DND-41 (cell line): ENCODE measurements around the gene STXBP6.

Source experiments
- ATAC-seq: fragments of 200-7000 bp; cut with Tn5 transposase; 3 replicates; pipeline ENCODE4 v1.9.1; 2021; ENCODE audit warnings: low read depth; ENCODE audit not compliant: insufficient read depth
- DNase-seq: peaks from one replicate; pipeline ENCODE4 v3.0.0-alpha.2; 2020
- H2AFZ ChIP-seq: 2 replicates; pipeline ENCODE4 v1.6.0; 2012; ENCODE audit warnings: low read depth, low read length
- H3K27ac ChIP-seq: 2 replicates; pipeline ENCODE4 v1.5.1; 2012; ENCODE audit warnings: low read length, inconsistent platforms
- H3K27me3 ChIP-seq: fragments of 200-600 bp; sonication (generic); 2 replicates; pipeline ENCODE4 v1.6.0; 2012; ENCODE audit warnings: low read length, mild to moderate bottlenecking, inconsistent platforms; ENCODE audit not compliant: insufficient read depth, poor library complexity
- H3K36me3 ChIP-seq: 2 replicates; pipeline ENCODE4 v1.5.1; 2012; ENCODE audit warnings: low read length, inconsistent platforms; ENCODE audit not compliant: insufficient read depth
- H3K4me1 ChIP-seq: 2 replicates; pipeline ENCODE4 v1.5.1; 2012; ENCODE audit warnings: mild to moderate bottlenecking, low read length; ENCODE audit not compliant: insufficient read depth
- H3K4me2 ChIP-seq: 2 replicates; pipeline ENCODE4 v1.6.0; 2012; ENCODE audit warnings: mild to moderate bottlenecking, moderate library complexity, low read length, inconsistent platforms; ENCODE audit not compliant: insufficient read depth
- H3K4me3 ChIP-seq, 2 experiments: fragments of 200-600 bp in 1 of 2; shearing (Covaris generic) in 1 of 2; 2 replicates each; pipeline ENCODE4 v1.5.1; 2012 to 2016; ENCODE audit warnings: inconsistent platforms in 2 of 2, low read length in 2 of 2, mild to moderate bottlenecking in 2 of 2, low read depth in 1 of 2, moderate library complexity in 1 of 2
- H3K79me2 ChIP-seq: 2 replicates; pipeline ENCODE4 v1.6.0; 2012; ENCODE audit warnings: low read length, inconsistent platforms; ENCODE audit not compliant: insufficient read depth
- H3K9ac ChIP-seq: 2 replicates; pipeline ENCODE4 v1.6.0; 2012; ENCODE audit warnings: low read depth, mild to moderate bottlenecking, inconsistent platforms, low read length, moderate library complexity
- H3K9me3 ChIP-seq: 2 replicates; pipeline ENCODE4 v1.5.1; 2012; ENCODE audit warnings: low read length, moderate library complexity, mild to moderate bottlenecking, inconsistent platforms; ENCODE audit not compliant: insufficient read depth, severe bottlenecking
- H4K20me1 ChIP-seq: 2 replicates; pipeline ENCODE4 v1.6.0; 2012; ENCODE audit warnings: low read length; ENCODE audit not compliant: insufficient read depth
- CTCF ChIP-seq: IDR thresholded peaks from 2 replicates; pipeline ENCODE4 v1.5.1; 2012; ENCODE audit warnings: borderline replicate concordance, low read length, moderate library complexity, mild to moderate bottlenecking; ENCODE audit not compliant: poor library complexity, severe bottlenecking; ENCODE audit errors: extremely low read depth
- EZH2 ChIP-seq: IDR thresholded peaks from 3 replicates; pipeline ENCODE4 v1.6.1; 2012; ENCODE audit warnings: borderline replicate concordance, low read depth, mild to moderate bottlenecking, moderate library complexity, low read length, inconsistent platforms; ENCODE audit not compliant: severe bottlenecking

Gene STXBP6

GRCh38 chr14:24853446-24853845 lies 196.5 kb downstream of the STXBP6 start:
- no peak for TF ChIP-seq CTCF
- no peak for TF ChIP-seq EZH2
- H3K27ac ChIP-seq = no peak overlapping the region
- no peak overlapping the region for H3K9ac ChIP-seq
- no peaks in the 10 kb centered on the region for H3K9me3 ChIP-seq
- no peak overlapping the region for H3K4me3 ChIP-seq
- no peaks in the 10 kb centered on the region for H3K36me3 ChIP-seq
- H3K4me2 ChIP-seq = no peak overlapping the region
- DNase-seq = no peak
- H3K4me1 ChIP-seq = no peaks in the 10 kb centered on the region
- H2AFZ ChIP-seq = no peak overlapping the region
- no peaks in the 10 kb centered on the region for H4K20me1 ChIP-seq
- ATAC-seq = no peak
- H3K79me2 ChIP-seq = no peaks in the 10 kb centered on the region
- H3K27me3 ChIP-seq = no peaks in the 10 kb centered on the region

GRCh38 chr14:24852312-24853060 lies 197.5 kb downstream of the STXBP6 start:
- ATAC-seq (no peak), DNase-seq (no peak)
- no peaks in the 10 kb centered on the region for H3K36me3 ChIP-seq
- TF ChIP-seq EZH2 = no peak
- TF ChIP-seq CTCF = no peak
- H2AFZ ChIP-seq = no peak overlapping the region
- H3K4me3 ChIP-seq = no peak overlapping the region
- H3K4me1 ChIP-seq = no peaks in the 10 kb centered on the region
- H3K27ac ChIP-seq = no peak overlapping the region
- no peaks in the 10 kb centered on the region for H3K79me2 ChIP-seq
- no peak overlapping the region for H3K9ac ChIP-seq
- H3K9me3 ChIP-seq = no peaks in the 10 kb centered on the region
- H4K20me1 ChIP-seq = no peaks in the 10 kb centered on the region
- no peak overlapping the region for H3K4me2 ChIP-seq
- H3K27me3 ChIP-seq = no peaks in the 10 kb centered on the region

GRCh38 chr14:24851837-24852236 lies 198.1 kb downstream of the STXBP6 start:
- TF ChIP-seq EZH2 (no peak), CTCF (no peak)
- H3K9ac ChIP-seq = no peak overlapping the region

More at GRCh38 chr14:24851837-24852236, 198.1 kb downstream of the STXBP6 start:
- Histone ChIP-seq H3K4me1 (no peaks in the 10 kb centered on the region), H2AFZ (no peak overlapping the region), H4K20me1 (no peaks in the 10 kb centered on the region), H3K4me2 (no peak overlapping the region), H3K27ac (no peak overlapping the region), H3K4me3 (no peak overlapping the region), H3K27me3 (no peaks in the 10 kb centered on the region), H3K36me3 (no peaks in the 10 kb centered on the region), H3K79me2 (no peaks in the 10 kb centered on the region), H3K9me3 (no peaks in the 10 kb centered on the region)
- ATAC-seq (no peak), DNase-seq (no peak)
